HG02943 (cell line): ENCODE data around the gene RNF123.

Experiments
- ATAC-seq: cut with Tn5 transposase; IDR thresholded peaks from one replicate; pipeline ENCODE4 v1.9.1; 2021; ENCODE audit warnings: mild to moderate bottlenecking, low read depth, moderate library complexity; ENCODE audit not compliant: unreplicated experiment

RNF123 gene

DNA sequence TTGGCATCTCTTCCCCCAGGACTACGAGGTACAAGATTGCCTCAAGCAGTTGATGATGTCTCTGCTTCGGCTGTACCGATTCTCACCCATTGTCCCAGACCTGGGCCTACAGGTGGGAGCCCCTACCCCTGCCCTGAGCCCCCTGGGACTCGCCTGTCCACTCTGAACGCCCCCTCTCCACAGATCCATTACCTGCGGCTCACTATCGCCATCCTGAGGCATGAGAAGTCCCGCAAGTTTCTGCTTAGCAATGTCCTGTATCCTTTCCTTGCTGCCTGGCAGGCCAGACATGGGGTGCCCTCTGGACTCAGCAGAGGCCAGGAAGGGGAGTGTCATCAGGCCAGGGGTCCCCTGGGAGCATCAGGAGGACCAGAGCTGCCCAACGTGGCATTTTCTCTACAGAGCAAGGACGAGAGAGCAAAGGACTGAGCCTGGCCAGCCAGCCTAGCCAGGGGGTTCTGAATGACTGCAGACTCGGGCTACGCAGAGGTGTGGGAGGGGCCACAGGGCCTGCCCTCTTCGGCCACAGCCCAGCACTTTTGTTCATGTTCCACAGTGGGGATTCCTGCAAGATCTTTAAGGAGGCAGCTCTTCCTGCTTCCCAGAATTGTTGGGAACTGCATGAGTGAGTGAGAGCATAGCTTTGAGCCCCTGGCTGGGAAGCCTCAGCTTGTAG lies 11.2 kb downstream of the RNF123 start:
- ATAC-seq = no peak

DNA sequence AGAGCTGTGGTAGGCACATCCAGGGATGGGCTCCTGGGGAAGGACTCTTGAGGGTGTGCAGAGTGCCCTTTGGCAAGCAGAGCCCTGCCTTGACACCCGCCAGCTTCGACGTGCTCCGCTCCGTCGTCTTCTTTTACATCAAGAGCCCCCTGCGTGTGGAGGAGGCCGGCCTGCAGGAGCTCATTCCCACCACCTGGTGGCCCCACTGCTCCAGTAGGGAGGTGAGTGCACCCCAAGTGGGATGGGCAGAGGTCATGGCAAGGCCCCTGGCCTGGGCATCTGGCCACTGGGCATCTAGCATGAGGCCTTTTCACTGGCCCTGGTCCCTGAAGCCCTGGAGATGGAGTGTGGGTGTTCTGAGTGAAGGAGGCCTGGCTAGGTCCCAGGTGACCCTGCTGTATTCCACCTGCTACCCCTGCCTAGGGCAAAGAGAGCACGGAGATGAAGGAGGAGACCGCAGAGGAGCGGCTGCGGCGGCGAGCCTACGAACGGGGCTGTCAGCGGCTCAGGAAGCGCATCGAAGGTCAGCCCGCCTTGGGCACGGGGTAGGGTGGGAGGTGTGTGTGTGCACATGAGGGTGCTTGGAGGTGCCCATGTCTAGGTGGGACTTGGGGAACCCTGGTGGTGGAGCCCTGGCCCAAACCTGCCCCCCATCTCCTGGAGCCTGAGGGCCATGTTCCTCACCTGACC lies 12.2 kb downstream of the RNF123 start:
- no peak for ATAC-seq

DNA sequence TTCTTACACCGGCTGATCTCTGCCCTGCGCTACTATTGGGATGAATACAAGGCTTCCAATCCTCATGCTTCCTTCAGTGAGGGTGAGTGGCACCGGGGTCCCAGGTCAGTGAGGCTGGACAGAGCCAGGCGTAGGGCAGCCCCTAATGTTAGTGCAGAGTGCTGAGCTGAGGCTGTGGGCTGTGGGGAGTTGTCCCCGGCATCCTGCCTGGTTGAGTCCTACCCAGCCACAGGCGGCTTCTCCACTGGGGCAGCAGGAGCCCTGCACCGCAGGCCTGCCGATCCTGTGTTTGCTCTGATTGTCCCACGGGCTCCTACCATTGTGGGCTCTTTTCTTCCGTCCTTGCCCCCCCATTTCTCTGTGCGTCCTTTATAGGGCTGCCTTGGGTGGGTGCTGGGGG lies 13.3 kb downstream of the RNF123 start:
- ATAC-seq = no peak

DNA sequence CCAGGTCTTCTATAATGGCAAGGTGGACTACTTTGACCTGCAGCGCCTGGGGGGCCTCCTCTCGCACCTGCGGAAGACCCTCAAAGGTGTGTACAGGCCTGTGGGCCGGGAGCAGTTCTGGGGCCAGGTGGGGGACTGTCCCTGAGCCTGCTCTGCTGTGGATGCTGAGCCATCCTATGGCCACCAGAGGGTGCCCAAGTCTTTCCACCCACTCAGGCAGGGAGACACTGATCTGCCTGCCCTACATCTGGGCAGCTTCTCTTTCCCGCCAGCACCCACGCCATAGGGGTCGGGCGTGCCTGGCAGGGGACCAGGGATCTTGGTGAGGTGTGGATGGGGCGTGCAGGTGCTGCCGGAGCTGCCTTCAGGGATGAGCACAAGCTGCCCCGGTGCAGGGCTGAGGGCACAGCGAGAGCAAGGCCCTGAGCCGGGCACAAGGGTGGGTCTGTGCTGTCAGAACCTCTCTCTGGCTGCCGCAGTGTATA lies 14.1 kb downstream of the RNF123 start:
- no peak for ATAC-seq

DNA sequence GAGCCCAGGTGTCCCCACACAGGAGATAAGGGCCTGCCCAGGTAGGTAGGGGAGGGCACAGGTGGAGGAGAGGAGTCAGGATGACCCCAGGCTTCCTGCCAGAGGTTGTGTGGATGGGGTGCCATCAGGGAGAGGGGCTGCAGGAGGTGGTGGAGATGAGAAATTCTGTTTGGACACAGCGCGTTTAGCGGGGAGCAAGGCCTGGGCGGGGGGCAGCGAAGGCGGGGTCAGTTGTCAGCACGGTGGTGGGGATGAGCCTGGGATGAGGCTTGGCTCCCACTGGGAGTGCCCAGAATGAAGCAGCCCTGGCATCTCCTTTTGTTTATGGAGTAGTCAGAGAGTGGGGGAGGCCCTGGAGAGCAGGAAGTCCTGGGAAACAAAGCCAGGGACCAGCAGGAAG lies 14.6 kb downstream of the RNF123 start:
- no peak for ATAC-seq

DNA sequence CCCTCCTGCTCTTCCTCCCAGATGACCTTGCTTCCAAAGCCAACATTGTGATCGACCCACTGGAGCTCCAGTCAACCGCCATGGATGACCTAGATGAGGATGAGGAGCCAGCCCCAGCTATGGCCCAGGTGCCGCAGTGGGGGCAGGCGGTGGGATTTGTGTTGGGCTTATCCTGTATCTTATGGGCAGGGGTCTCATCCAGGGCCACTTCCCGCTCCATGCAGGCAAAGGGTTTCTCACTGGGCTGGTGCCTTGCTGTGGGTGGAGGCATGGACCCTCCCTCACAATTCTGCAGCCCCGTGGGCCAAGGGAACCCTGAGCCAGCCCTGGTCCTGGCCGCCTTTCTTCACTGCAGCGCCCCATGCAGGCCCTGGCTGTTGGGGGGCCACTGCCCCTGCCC lies 15.3 kb downstream of the RNF123 start:
- no peak for ATAC-seq

DNA sequence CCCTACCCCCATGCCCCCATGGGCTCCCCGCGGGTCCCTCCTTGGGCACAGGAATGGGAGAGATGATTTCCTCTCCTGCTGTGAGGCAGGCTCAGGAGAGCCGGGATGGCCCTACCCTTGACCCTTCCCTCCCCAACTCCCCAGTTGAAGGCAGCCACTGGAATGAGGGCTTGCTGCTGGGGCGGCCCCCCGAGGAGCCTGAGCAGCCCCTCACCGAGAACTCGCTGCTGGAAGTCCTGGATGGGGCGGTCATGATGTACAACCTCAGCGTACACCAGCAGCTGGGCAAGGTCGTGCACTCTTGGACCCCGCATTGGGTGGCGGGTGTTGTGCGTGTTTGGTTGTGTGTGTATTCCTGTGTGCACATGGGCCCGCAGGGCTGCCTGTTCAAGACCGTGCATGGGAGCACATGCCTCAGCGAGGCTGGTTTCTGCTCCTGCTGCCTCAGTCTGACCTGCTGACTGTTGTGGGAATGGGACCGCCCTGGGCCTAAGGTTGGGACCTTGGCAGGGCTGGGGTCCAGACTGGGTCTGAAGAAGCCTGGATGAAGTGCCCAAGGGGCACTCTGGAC lies 16.1 kb downstream of the RNF123 start:
- no peak for ATAC-seq

GRCh38 chr3:49706456-49707112 lies 17.2 kb downstream of the RNF123 start:
- ATAC-seq = no peak

- no peak for ATAC-seq
Measured at GRCh38 chr3:49707113-49707480, 17.7 kb downstream of the RNF123 start.

DNA sequence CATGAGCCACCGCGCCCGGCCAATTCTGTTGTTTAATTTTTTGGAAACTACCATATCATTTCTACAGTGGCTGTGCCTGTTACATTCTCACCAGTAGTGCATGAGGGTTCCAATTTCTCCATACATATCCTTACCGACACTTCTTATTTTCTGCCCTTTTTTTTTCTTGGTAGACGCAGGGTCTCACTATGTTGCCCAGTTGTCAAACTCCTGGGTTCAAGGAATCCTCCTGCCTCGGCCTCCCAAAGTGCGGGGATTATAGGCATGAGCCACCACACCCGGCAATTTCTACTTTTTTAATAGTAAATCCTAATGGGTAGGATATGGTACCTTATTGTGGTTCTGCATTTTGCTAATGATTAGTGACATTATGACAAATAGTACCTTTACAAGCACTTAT lies 20.5 kb downstream of the RNF123 start:
- no peak for ATAC-seq

DNA sequence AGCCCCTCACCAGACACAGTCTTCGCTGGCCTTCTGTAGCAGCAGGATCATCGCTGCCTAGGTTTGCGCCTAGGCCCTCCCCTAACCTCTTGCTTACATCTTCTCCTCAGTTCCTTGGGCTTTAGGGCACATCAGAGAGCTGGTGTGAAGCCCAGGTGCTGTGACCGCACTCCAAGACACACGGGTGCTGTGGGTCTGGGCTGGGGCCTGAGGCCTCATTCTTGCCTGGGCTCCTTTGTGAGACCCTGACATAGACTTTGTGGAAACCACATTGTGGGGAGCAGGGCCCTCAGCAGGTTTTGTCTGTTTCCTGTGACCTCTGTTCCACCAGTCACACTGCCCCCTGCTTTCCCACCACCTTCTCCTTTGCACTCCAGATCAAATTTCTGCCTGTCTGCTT lies 22.1 kb downstream of the RNF123 start:
- no peak for ATAC-seq

- no peak for ATAC-seq
Measured at GRCh38 chr3:49712166-49712565, 22.8 kb downstream of the RNF123 start.

DNA sequence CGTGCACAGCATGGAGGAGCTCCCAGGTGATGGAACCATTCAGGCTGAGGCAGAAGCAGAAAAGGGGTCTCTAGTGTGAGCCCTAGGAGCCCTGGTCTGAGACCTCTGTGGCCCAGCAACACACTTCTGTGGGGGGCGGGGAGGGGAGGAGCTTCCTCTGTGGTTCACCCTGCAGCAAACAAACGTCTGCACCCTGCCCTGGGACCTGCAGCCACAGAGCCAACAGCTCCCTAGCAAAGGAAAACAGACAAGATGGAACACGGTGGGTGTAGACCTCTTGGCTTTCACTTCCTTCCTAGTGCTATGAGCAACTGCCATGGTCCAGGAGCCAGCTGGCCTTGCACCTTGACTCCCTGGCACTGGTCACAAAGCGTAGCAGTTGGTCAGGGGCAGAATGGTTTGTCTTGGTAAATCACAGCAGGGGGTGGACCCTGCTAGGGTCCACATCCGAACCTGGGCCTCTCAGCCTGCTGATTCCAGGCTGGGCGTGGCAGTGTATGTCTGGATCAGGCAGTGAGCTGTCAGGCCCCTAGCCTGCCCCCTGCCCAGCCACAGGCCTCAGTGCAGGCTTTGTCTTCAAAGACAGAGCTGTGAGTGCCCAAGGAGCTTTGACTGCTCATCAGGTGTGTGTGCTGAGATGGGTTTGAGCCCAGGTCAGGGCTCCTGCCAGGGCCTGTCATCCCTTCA lies 23.4 kb downstream of the RNF123 start:
- ATAC-seq = no peak

DNA sequence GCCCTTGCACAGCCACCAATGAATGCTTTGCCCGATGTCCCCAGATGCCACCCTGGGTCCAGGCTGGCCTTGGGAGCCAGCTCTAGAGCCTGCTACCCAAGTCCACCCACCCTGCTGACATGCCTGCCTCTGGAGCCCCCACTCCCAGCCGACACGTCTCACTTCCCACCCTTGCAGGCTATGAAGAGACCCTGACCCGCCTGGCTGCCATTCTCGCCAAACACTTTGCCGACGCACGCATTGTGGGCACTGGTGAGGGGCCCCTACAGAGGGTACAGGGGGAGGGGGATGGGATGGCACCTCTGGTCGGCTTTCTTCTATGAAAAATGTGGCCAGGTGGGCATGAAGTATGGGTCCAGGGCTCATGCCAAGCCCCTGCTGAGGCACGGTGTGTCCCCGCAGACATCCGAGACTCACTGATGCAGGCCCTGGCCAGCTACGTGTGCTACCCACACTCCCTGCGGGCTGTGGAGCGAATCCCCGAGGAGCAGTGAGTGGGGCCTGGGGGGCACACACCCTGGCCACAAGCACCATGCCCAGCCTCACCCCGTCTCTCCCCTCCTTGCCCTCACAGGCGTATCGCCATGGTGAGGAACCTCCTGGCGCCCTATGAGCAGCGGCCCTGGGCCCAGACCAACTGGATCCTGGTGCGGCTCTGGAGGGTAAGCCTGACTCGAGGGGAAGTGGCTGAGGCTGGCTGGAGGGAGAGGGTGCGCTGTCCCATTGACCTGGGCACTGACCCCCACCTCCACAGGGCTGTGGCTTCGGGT lies 24.2 kb downstream of the RNF123 start:
- no peak for ATAC-seq

DNA sequence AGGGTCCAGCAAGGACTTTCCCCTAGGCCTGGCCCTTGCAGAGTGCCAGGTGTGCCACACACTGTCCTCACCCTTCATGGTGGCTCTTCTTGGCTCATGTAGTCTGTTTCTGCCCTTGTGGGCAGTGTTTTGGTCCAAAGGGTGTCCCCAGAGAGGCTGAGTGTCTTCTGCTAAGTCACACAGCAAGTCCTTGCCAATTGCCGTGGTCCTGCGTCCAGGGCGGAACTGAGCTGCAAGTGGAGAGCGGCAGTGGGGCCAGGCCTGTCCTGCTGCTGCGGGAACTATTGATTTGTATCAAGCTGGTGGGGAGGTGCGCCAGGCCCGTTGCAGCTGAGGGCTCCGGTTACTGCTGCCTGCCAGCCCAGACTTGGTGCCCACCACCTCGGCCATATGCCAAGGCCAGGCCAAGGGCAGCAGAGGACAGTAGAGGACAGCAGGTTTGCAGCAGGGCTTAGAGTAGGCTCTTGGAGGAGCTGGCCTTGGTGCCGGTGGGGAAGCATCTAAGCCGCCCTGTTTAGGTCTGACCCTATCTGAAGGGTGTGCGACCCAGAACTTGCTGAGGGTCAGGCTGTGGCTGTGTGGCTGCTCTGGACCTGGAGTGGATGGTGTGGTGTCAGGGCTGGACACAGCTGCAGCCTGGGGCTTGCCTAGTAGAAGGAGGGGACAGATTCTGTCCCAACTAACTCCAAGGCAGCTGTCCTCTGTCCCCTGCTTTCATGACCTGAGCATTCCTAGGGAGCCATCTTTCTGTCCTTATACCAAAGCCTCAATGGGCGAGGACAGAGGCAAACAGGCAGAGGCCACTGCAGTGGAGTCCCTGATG lies 25.6 kb downstream of the RNF123 start:
- ATAC-seq = no peak

- no peak for ATAC-seq
Measured at GRCh38 chr3:49715611-49716121, 26.3 kb downstream of the RNF123 start.

GRCh38 chr3:49716169-49716568 lies 26.8 kb downstream of the RNF123 start:
- no peak for ATAC-seq

DNA sequence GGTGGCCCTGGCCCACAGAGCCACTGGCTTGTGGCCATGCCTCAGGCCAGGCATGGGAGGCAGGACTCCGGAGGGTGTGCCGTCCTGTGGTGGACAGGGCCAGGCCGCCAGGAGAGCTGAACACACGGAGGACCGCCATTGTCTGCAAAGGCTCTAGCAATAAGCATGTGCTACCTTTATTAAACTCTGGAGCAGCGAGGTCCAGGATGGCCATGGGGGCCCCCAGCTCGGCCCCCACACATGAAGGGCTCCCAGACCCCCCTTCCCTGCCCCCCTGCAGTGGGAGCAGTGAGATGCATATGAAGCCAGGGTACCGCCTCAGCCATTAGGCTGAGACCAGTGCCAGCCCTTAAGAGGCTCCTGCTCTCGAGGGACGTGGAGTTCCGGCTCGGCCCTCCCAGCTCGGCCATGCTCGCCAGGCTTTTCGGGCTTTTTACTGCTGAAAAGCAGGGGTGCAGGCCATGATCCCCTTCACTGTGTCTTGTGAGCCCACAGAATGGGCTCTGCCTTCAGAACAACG lies 27.4 kb downstream of the RNF123 start:
- ATAC-seq = no peak
